Upper lobe of left lung (tissue), 6 donors: Measurements from ENCODE around the gene MEG3. TPM values are rescaled to one million over a fixed set of nuclear protein-coding genes. Genes with fewer than 3 reads are reported as not detected.

ENCODE experiments used
- ATAC-seq, 2 donors: fragments of 200-7000 bp; cut with Tn5 transposase; one replicate each; pipeline ENCODE4 v1.9.1; 2022; ENCODE audit warnings: mild to moderate bottlenecking in 2 of 2, moderate library complexity in 2 of 2; ENCODE audit not compliant: low FRiP score in 2 of 2
- DNase-seq, 2 donors: peaks; one replicate each; pipeline ENCODE4 v3.0.0-alpha.2; 2019 to 2020
- H3K27ac ChIP-seq, 4 donors: fragments of 200-600 bp; sonication (generic); one replicate each; pipeline ENCODE4 v1.5.1; 2016 to 2019
- H3K27me3 ChIP-seq, 4 donors: fragments of 200-600 bp; sonication (generic); one replicate each; pipeline ENCODE4 v1.5.1; 2017 to 2019
- H3K36me3 ChIP-seq, 4 donors: fragments of 200-600 bp; sonication (generic); one replicate each; pipeline ENCODE4 v1.5.1; 2016 to 2019
- H3K4me1 ChIP-seq, 4 donors: fragments of 200-600 bp; sonication (generic); one replicate each; pipeline ENCODE4 v1.5.1; 2018 to 2019
- H3K4me3 ChIP-seq, 4 donors: fragments of 200-600 bp; sonication (generic); one replicate each; pipeline ENCODE4 v1.5.1; 2017 to 2019; ENCODE audit warnings: mild to moderate bottlenecking in 2 of 4, moderate library complexity in 1 of 4
- H3K9me3 ChIP-seq, 4 donors: fragments of 200-600 bp; sonication (generic); one replicate each; pipeline ENCODE4 v1.5.1; 2018 to 2019
- CTCF ChIP-seq, 6 experiments: fragments of 450-650 bp in 4 of 6; fragments of 200-600 bp in 2 of 6; sonication (generic) in 2 of 6; IDR thresholded peaks; one replicate each; pipeline ENCODE4 v1.5.1; 2016 to 2019; ENCODE audit warnings: antibody characterized with exemption in 6 of 6
- EP300 ChIP-seq, 4 donors: sonication (generic); formaldehyde crosslinking; IDR thresholded peaks; one replicate each; pipeline ENCODE4 v1.5.1; 2017; ENCODE audit warnings: antibody characterized with exemption in 4 of 4, control low read depth in 2 of 4
- POLR2A ChIP-seq, 4 donors: fragments of 450-650 bp; IDR thresholded peaks; one replicate each; pipeline ENCODE4 v1.5.1; 2016 to 2017; ENCODE audit warnings: antibody characterized with exemption in 4 of 4, mild to moderate bottlenecking in 2 of 4
- POLR2AphosphoS5 ChIP-seq, 2 donors: sonication (generic); formaldehyde crosslinking; IDR thresholded peaks; one replicate each; pipeline ENCODE4 v1.5.1; 2017; ENCODE audit warnings: antibody characterized with exemption in 2 of 2
- WGBS, 2 donors: methylation state at CpG; one replicate each; pipeline ENCODE4 v1.1.5; 2017 to 2018; 5-methylcytosine and 5-hydroxymethylcytosine counted together
- total RNA-seq, 6 donors: library from RNA; depleted of rRNA in 4 of 6; stranded (reverse); fragments of >200 nt in 4 of 6; gene quantifications; one replicate each; pipeline versions ENCODE4 v1.1.0 to v1.2.1, GENCODE V29; 2016 to 2021
- donor health status: DM: no; HTN: no; CAD: no; lungs with moderate emphysema.
- donor health status: DM: no; HTN: yes; CAD: no; lungs with severe emphysema.

MEG3 gene
- total RNA-seq, 6 donors from 2014 or later: 3.9 to 39.8 (median 17.5) TPM

- 93 to 98% methylated on average over 14 of the region's 14 CpGs for WGBS, 2 donors
- Histone ChIP-seq H3K27ac (no peak overlapping the region), H3K4me1 (no peaks in the 10 kb centered on the region), H3K36me3 (no peaks in the 10 kb centered on the region), H3K4me3 (no peak overlapping the region), H3K27me3 (no peaks in the 10 kb centered on the region), H3K9me3 (no peaks in the 10 kb centered on the region)
- no peak for TF ChIP-seq CTCF (IDR thresholded peaks at IDR 0.05)
- no peak for TF ChIP-seq POLR2A (IDR thresholded peaks at IDR 0.05)
- TF ChIP-seq POLR2AphosphoS5 (IDR thresholded peaks at IDR 0.05): no peak
- TF ChIP-seq EP300 (IDR thresholded peaks at IDR 0.05): no peak
- DNase-seq: no peak
- no peak for ATAC-seq
Observed at GRCh38 chr14:100787659-100788058, 38.3 kb upstream of the MEG3 start.

GRCh38 chr14:100788517-100788916 lies 37.4 kb upstream of the MEG3 start:
- no peaks in the 10 kb centered on the region for H3K27me3 ChIP-seq
- no peak for DNase-seq
- H3K27ac ChIP-seq: no peak overlapping the region
- no peaks in the 10 kb centered on the region for H3K9me3 ChIP-seq
- 64 to 70% methylated on average over 7 of the region's 7 CpGs for WGBS, 2 donors
- no peak for ATAC-seq
- H3K4me3 ChIP-seq: no peak overlapping the region
- no peaks in the 10 kb centered on the region for H3K36me3 ChIP-seq
- TF ChIP-seq CTCF (IDR thresholded peaks at IDR 0.05) (no peak), EP300 (IDR thresholded peaks at IDR 0.05) (no peak), POLR2AphosphoS5 (IDR thresholded peaks at IDR 0.05) (no peak), POLR2A (IDR thresholded peaks at IDR 0.05) (no peak)
- H3K4me1 ChIP-seq: no peaks in the 10 kb centered on the region

- WGBS, 2 donors: 40 to 82% methylated on average over 1 to 5 of the region's 5 CpGs
Observed at GRCh38 chr14:100788942-100789341, 37.0 kb upstream of the MEG3 start.

GRCh38 chr14:100789460-100790417 lies 36.2 kb upstream of the MEG3 start:
- no peak for ATAC-seq
- no peaks in the 10 kb centered on the region for H3K4me1 ChIP-seq
- H3K27me3 ChIP-seq: no peaks in the 10 kb centered on the region
- no peaks in the 10 kb centered on the region for H3K9me3 ChIP-seq
- H3K27ac ChIP-seq: no peak overlapping the region
- TF ChIP-seq CTCF (IDR thresholded peaks at IDR 0.05) (no peak), POLR2A (IDR thresholded peaks at IDR 0.05) (no peak), EP300 (IDR thresholded peaks at IDR 0.05) (no peak), POLR2AphosphoS5 (IDR thresholded peaks at IDR 0.05) (no peak)
- no peak for DNase-seq
- WGBS, 2 donors: 90 to 93% methylated on average over 11 to 12 of the region's 12 CpGs
- no peaks in the 10 kb centered on the region for H3K36me3 ChIP-seq
- no peak overlapping the region for H3K4me3 ChIP-seq

More at GRCh38 chr14:100788942-100789341, 37.0 kb upstream of the MEG3 start:
- no peak overlapping the region for H3K4me3 ChIP-seq
- TF ChIP-seq EP300 (IDR thresholded peaks at IDR 0.05) (no peak), CTCF (IDR thresholded peaks at IDR 0.05) (no peak), POLR2A (IDR thresholded peaks at IDR 0.05) (no peak), POLR2AphosphoS5 (IDR thresholded peaks at IDR 0.05) (no peak)
- no peak for DNase-seq
- no peaks in the 10 kb centered on the region for H3K36me3 ChIP-seq
- H3K27ac ChIP-seq: no peak overlapping the region
- no peaks in the 10 kb centered on the region for H3K27me3 ChIP-seq
- ATAC-seq: no peak
- H3K4me1 ChIP-seq: no peaks in the 10 kb centered on the region
- H3K9me3 ChIP-seq: no peaks in the 10 kb centered on the region
